Measurements from ENCODE around the gene OTOS.

The OTOS gene

DNA sequence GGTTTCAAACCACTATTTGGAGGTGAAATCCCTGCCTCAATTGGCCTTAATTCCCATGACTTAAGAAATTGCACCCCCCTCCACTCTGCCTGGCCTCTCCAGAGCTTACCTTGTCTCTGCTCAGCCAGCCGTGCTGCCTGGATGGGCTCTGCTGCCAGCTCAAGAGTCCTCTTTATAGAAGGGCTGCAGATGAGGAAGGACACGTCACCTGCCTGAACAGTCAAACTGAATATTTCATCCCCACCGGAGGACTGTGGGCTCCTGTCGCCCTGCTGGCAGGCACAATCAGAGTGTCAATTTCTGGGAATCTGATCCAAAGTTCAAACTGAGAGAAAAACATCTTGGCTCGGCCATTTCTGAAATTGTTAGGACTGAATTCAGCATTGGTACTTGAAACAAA lies at the start of gene OTOS:
Gene OTOS, minus strand, starts transcription at position 148 of the 400 bp plus-strand sequence. CDS start 332 bp downstream, outside the sequence.
- DNase-seq (ENCODE audit: low read depth): no peak

DNA sequence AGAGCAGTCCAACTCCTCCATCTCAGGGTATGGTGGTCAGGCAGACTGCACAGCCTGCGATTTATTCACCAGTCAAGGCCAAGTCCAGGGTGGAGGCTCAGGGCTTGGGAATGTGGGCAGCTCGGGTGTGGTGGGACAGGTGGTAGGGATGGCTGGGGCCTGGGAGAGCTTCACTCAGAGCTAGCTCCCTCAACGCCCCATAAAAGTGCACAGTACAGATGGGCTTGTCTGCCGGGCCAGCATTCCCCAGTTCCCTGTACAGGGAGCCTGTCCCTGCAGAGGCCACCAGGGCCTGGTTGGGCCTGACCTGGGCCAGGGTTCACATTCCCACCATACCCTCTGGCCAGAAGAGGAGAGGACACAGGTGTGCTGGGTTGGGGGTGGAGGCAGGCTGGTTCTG lies 49.2 kb upstream of the OTOS start:
- DNase-seq (ENCODE audit: low read depth): no peak

DNA sequence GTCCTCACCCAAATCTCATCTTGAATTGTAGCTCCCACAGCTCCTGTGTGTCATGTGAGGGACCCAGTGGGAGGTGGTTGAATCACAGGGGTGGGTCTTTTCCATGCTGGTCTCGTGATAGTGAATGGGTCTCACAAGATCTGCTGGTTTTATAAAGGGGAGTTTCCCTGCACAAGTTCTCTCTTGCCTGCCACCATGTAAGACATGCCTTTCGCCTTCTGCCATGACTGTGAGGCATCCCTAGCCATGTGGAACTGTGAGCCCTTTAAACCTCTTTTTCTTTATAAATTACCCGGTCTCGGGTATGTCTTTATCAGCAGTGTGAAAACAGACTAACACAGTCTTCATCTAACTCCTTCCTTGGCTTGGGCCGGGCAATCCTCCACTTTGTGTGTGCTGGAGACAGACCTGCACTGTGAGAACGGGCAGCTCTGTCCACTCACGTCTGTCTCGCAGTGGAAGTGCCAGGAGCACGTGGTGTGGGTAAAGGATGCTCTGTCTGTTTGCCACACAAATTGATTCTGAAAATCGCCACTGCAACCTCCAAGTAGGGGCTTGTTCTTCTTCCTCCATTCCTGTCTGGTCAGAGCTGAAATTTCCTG lies 47.6 kb upstream of the OTOS start:
- no peak for DNase-seq (ENCODE audit: low read depth)

DNA sequence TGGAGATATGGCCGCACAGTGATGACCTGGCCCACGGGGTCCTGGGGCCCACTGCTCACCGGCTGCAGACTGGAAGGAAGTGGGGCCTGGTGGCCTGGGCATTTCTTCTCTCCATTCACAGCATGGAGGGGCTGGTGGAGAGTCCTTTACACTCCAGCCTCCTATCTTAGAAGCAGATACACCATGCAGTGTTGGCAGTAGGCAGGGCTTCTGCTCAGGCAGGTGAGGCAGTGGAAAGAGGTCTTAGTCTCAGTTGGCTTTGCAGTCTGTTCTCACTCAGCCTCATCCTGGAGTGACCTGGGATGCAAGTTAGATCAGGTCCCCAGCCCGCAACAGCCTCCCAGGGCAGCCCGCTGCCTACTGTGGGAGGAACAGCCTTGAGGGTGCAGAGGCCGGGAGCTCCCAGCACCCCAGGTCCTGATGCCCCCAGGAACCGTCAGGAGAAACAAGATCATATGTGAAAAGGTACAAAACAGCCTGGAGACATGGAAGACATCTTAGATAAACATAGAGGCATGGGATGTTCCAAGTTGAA lies 45.8 kb upstream of the OTOS start:
- no peak for DNase-seq (ENCODE audit: low read depth)

DNA sequence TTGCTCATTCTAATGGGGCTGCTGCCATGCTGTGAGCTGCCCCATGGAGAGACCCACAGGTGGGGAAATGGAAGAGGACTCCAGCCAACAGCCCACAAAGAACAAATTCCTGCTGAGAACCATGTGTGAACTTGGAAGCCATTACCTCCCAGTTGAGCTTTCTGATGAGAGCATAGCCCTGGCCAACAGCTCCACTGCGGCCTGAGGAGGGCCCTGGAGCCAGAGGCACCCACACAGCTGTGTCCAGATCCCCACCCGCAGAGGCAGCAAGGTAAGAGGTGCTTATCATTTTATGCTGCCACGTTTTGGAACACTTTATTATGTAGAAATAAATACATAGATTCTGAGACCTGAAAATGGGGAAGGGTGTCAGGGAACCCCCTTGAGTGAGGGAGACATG lies 44.2 kb upstream of the OTOS start:
- no peak for DNase-seq (ENCODE audit: low read depth)

DNA sequence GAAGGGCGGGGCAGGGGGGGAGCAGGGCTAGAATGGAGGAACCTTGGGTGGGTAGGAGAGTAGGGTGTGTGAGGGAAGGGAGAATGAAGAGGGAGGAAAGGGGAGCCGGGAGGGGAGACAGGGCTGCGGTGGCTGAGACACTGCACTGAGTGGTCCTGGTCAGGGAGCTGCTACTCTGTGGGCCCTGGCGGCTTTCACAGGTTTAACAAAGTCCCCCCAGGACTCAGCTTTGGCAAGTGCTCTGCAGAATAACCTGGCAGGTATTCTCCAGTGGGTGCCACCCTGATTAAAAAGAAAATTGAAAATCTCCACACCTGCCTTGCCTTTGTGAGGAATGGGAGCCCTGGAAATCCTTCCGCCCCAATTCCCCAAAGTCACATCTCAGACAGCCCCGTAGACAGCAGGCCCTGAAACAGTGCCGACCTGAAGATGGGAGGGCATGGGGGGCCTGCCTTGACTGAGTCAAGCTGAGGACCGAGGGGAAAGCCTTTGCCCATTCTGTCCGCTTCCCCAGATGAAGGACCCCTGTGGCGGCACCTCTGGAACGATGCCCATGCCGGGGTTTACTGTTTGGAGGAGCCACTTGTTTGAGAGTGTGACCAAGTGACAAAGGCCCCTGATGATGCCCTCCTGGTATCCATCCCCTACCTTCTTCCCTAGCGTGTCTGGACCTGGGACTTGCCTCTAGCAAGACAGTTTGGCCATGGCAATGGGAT lies 43.6 kb upstream of the OTOS start:
- no peak for DNase-seq (ENCODE audit: low read depth)

DNA sequence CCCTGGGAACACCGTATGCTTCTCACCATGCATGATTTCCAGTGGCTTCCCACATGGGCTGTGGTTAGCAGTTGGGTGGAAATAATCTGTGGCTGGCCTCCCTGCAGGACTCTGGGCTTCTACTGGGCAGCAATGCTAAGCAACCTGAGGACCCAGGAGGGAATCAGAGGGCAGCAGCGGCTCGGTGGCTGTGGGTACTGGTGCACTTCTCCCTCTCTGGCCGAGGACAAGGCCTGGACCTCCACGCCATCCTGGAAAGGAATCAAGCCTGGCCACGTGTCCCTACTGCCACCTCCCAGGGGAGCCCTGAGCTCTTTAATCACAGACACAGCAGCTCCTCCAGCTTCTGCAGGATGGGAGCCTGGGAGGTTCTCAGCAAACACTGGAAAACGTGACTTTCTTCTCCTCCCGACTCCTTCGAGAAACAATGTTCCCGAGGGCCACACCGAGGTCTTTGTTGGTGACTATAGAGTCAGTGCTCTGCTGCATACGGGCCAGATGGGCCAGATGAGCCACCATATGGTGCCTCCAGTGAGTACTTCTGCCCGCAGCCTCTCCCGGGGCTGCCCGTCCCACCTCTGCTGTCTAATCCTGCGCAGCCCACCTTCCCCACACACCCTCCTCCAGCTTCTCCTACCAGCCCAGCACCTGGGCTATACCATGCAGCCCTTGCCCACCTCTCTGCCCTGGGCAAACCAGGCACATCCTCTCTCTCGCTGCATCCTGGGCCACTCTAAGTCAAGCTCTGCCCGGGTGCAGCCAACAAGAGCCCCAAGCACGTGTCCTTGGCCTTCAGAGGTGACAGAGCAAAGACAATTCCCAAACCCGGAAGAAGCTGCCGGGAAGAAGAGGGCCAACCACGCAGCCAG lies 42.8 kb upstream of the OTOS start:
- no peak for DNase-seq (ENCODE audit: low read depth)

DNA sequence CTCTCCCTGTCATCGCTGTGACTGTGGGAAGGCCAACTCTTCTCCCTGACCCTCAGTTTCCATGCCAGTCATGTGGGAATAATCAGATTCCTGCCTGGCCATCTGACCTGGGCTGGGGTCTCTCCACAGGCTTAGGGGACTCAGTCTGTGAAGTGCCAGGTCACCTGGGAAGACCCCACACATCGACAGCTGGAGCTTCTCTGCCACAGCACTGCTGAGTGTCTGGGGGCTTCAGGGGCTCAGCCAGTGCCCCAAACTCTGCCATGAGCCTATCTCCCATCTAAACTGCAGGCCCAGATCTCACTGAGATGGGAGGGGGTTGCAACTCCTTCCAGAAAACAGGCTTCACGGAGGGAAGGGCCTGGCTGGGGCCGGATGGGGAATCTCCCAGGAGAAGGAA lies 42.0 kb upstream of the OTOS start:
- no peak for DNase-seq (ENCODE audit: low read depth)

DNA sequence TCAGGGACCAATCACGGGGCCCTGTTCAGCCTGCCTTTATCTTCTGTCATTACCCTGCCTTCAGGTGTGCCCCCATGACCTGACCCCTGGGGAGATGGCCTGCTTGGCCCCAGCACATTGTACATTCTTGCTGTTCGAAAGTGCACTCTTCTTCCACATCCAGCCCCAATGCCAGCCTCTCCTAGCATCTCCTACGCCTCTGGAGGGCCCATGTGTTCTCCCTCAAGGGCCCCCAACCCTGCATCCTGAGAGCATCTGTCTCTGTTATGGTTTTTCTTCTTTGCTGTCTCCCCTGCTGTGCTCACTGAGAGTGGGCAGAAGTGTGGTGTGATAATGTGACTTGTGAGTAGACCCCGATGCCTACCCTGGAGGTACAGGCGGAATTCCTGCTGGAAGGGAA lies 41.5 kb upstream of the OTOS start:
- DNase-seq (ENCODE audit: low read depth): no peak

DNA sequence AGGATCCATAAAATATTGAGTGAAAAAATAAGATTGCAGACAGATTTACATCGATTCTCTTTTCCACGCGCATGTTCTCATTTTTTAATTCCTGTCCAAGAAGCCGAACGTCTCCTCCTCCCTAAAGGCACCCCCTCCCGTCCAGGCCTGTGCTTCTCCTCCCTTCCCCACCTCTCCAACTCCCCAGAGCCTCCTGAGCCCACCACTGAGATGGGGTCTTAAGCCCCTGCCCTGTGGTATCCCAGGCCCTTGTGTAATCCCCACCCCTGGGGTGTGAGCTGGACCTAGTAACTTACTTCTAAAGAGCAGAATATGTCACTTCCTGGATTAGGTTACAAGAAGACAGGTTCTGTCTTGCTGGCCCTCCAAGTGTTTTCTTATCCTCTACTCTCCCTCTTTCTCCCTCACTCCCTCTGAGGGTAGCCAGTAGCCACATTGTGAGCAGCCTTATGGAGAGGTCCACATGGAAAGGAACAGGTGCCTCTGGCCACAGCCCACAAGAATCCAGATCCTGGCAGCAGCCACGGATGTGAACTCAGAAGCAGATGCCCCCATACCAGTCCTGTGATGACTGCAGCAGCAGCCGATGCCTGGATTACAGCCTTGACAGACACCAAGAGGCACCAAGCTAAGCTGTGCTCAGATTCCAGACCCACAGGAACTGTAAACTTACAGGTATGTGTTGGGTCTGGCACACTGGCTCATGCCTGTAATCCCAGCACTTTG lies 39.6 kb upstream of the OTOS start:
- DNase-seq (ENCODE audit: low read depth): no peak

DNA sequence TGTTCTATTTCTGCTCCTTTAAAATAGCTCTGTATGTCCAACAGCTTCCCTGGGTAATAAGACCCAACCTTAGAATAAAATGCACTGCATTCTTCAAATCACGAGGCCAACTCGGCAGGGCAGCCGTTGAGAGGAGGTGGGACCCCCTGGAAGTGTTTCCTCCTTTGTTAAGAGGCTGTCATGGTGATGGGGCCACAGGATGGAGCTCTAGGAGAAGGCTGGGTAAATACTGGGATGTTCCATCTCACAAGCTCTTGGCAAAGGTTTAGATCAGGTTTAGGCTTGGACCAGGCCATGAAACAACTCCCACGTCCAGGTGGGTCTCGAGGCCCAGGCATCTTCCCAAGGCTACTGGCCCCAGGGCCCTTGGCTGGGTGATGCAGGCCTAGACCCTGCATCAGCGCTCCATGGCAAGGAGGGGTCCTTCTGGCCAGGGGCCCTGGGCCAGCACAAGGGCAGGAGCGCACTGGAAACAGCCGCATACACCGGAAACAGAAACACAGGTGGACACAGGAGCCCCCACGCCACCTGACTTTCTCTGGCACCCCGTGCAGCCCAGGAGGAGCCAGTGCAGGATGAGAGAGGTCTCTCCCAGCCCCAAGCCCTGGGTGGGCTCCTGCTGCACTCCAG lies 38.8 kb upstream of the OTOS start:
- no peak for DNase-seq (ENCODE audit: low read depth)

DNA sequence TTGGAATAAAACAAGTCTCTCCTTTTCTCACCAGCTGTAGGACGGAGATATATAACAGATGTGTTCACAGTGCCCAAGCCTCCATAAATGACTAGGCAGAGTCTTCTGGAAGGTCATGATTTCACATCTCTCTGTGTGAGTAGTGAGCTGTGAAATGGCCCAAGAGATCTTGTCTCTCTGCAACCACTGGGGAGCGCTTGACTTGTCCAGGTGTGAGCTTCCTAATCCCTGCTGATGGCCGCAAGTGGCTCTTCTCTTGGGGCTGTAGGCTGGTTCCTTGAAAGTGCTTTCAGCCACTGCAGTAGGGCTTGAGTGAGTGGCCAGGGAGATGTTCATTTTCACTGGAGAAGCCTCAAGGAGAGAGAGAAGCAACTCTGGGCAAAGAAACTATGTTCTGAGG lies 38.1 kb upstream of the OTOS start:
- no peak for DNase-seq (ENCODE audit: low read depth)

DNA sequence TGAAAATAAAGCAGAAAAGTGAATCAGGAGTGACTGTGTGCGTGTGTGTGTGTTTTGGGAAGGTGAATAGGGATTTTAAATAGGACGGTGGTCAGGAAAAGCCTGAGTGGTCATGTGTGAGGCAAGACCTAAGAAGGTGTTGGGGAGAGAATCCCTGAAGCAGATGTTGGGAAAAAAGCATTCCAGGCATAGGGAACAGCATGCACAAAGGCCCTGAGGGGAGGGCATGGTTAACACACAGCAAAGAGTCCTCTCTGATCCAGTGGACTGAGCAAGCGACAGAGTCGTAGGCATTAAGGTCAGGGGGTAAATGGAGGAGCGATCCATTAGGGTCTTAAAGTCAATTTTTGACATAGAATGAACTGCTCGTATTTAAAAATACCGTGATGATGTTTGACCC lies 34.0 kb upstream of the OTOS start:
- no peak for DNase-seq (ENCODE audit: low read depth)

DNA sequence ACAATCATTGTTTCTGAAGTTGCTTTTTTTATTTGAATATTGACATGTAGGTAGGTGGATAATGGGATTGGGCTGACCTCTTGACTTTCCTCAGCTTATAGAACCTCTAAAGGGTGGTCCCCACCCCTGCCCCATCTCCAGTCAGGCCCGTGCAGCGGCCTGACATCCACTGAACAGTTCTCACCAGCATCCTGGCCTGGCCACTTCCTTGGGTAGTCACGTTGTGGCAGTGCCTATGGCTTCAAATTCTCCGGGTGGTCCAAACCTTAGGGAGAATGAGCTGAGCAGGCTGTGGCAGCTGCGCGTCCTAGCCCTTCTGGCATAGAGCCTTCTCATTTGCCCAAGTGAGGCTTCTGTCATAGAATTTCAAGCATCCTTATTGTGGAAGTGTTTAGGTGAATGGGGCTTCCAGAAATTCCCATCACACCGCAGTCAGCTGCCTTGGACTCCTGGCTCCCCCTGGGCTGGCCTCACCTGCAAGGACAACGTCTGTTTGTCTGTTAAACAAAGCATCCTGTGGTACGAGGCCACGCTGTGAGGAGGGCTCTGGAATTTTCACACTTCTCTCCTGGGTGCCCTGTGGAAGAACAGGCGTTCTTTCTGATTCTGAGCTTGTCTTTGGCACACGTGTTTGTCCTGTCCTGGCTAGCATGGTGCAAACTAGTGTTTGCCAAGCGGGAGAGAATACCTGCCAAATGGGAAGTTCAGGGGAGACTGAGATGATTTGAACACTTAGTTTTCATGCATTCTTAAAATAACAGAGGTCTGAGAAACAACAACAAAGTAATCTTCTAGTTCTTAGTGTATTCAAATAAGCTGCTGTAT lies 31.8 kb upstream of the OTOS start:
- no peak for DNase-seq (ENCODE audit: low read depth)

DNA sequence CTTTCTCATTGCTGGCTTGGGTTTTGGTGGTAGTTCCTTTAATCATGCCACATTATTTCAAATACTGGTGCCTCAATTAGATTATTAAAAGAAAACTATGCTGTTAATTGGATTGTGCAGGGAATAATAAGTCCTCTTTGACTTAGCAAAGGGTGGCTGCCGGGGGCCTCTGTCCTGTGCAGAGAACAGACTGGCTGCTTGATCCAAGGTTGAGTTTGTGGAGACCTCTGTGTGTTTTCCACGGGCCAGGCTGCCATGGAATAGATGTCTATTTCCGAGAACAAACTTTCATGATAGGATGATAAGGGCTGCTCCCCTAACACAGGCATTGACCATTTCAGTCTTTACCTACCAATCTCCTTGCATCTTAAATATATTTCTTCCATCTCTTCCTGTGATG lies 30.4 kb upstream of the OTOS start:
- no peak for DNase-seq (ENCODE audit: low read depth)

DNA sequence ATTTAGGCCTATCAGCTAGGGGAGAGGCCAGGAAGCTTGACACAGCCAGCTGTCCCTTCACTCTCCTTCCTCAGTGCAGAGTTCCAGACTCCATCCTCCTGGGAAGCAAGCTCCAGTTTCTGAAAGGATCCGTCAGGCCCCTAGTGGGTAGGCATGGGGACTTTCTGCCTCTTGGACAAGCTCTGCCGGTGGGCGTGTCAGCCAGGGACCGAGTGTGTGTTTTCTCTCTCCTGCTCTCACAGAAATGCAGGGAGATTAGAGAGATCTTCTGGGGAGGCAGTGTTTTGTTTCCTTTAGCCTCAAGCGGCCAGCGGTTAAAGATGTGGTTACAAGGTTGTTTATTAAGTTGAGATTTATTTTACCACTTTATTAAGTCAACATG lies 29.9 kb upstream of the OTOS start:
- DNase-seq (ENCODE audit: low read depth): no peak

DNA sequence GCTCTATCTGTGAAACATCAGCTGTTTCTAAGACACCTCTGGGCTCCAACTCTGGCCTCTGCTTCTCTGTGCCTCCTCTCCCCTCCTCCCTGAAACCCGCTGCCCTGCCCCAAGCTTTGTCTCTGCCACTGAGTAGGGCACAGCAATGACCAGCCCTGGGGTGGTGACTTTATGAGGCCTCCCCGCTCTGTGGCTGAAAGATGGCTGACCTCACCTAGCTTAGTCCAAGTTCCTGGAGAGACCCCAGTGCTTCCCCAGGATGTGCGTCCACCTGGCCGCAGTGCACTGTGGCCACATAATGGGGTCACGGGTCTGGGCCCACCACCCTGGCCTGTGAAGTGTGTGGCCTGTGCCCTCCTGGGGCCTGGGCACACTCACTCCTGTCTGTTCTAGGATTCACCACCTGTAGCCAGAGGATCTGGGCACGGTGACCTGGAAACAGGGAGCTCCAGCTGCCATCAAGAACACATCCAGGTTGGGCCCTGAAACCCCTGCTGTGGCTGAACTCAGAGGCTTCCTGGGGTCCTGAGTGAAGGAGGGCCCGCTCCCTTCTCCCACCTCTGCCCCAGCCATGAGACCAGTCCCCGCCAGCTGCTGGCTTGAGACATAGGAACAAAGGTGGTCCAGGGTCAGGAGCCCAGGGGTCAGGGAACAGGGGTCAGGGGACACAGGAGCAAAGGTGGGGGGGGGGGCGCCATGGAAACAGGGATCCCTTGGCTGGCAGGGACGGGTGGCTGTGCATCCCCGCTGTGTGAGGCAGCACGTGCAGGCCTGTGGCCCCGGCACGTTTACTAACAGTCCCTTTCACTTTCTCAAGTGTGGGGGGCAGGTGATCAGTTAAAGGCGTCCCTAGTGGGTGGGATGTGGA lies 29.3 kb upstream of the OTOS start:
- no peak for DNase-seq (ENCODE audit: low read depth)

DNA sequence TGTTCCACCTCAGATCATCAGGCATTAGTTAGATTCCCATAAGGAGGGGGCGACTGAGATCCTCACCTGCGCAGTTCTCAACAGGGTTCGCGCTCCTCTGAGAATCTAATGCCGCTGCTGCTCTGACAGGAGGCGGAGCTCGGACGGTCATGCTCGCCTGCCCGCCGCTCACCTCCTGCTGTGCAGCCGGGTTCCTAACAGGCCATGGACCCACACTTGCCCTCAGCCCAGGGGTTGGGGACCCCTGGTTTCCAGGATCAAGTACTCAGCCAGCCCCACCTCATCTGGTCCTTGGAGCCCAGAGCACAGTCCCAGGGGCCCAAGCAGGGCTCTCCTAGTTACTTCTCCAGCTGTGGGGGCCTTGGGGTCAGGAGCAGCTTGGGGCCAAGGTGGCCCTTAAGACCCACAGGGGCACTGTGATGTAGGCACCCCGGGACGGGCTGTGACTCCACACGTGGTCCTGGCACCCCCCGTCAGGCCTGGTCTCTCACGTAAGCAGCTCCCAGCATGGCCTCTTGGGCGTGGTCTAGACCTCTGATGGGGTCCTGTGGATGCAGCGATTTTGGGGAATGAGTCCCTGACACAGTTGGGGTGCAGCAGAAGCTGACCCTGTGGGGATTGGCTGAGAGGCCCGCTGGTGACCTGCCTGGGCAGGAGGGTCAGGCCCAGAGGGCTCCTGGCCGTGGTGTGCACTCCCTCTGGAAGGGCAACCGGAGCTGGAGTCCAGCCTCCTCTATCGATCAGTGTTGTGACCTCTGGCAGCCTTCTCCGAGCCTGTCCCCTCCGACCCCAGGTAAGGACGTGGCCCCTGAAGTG lies 28.3 kb upstream of the OTOS start:
- DNase-seq (ENCODE audit: low read depth): no peak

DNA sequence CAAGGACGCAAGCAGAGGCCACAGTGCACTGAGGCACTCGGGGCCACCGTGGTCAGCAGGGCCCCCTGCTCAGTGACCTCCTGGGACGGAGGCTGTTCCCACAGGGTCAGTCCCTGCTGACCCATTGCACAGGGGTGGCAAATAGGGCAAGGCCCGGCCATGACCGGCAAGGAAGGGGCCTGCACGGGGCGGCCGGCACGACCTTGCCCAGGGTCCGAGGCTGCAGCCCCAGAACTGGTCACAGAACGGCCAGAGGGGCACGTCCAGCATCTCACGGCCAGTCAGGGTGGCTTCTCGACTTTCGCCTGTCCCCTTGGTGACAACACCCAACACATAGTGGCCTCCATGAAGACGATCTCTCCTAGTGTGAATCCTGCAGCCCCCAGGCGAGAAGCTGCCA lies 27.6 kb upstream of the OTOS start:
- DNase-seq (ENCODE audit: low read depth): no peak

Data from non-pigmented ciliary epithelial cell (primary cell).